Measurements from ENCODE around the gene F5. TPM values are rescaled to one million over a fixed set of nuclear protein-coding genes. Genes with fewer than 3 reads are reported as not detected.

Gene F5
- total and polyA plus RNA-seq, 9 of the 15 experiments (the other 6 are each of a cell fraction or from before 2014, with no cell fraction given) = 0.03 to 0.13 TPM; not detected in 7

DNA sequence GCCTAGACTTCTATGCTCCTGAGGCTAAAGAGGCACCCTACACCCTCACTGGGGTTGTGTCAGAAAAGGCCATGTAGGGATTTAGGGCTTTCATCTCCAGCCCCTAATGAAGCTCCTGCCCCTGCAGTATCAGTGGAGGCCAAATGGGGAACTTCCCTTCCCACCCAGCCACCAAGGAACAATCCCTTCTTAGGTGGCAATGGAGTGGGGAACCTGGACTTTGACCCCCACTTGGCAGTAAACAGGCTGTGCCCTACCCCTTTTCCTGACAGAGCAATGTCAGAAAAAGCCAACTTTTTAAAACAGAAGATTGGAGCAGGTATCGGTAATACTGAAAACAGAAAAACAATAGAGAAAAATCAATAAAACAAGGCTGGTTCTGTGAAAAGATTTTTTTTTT is 65.1 kb downstream of the F5 start (continued):
- TF ChIP-seq, protein P1, sequence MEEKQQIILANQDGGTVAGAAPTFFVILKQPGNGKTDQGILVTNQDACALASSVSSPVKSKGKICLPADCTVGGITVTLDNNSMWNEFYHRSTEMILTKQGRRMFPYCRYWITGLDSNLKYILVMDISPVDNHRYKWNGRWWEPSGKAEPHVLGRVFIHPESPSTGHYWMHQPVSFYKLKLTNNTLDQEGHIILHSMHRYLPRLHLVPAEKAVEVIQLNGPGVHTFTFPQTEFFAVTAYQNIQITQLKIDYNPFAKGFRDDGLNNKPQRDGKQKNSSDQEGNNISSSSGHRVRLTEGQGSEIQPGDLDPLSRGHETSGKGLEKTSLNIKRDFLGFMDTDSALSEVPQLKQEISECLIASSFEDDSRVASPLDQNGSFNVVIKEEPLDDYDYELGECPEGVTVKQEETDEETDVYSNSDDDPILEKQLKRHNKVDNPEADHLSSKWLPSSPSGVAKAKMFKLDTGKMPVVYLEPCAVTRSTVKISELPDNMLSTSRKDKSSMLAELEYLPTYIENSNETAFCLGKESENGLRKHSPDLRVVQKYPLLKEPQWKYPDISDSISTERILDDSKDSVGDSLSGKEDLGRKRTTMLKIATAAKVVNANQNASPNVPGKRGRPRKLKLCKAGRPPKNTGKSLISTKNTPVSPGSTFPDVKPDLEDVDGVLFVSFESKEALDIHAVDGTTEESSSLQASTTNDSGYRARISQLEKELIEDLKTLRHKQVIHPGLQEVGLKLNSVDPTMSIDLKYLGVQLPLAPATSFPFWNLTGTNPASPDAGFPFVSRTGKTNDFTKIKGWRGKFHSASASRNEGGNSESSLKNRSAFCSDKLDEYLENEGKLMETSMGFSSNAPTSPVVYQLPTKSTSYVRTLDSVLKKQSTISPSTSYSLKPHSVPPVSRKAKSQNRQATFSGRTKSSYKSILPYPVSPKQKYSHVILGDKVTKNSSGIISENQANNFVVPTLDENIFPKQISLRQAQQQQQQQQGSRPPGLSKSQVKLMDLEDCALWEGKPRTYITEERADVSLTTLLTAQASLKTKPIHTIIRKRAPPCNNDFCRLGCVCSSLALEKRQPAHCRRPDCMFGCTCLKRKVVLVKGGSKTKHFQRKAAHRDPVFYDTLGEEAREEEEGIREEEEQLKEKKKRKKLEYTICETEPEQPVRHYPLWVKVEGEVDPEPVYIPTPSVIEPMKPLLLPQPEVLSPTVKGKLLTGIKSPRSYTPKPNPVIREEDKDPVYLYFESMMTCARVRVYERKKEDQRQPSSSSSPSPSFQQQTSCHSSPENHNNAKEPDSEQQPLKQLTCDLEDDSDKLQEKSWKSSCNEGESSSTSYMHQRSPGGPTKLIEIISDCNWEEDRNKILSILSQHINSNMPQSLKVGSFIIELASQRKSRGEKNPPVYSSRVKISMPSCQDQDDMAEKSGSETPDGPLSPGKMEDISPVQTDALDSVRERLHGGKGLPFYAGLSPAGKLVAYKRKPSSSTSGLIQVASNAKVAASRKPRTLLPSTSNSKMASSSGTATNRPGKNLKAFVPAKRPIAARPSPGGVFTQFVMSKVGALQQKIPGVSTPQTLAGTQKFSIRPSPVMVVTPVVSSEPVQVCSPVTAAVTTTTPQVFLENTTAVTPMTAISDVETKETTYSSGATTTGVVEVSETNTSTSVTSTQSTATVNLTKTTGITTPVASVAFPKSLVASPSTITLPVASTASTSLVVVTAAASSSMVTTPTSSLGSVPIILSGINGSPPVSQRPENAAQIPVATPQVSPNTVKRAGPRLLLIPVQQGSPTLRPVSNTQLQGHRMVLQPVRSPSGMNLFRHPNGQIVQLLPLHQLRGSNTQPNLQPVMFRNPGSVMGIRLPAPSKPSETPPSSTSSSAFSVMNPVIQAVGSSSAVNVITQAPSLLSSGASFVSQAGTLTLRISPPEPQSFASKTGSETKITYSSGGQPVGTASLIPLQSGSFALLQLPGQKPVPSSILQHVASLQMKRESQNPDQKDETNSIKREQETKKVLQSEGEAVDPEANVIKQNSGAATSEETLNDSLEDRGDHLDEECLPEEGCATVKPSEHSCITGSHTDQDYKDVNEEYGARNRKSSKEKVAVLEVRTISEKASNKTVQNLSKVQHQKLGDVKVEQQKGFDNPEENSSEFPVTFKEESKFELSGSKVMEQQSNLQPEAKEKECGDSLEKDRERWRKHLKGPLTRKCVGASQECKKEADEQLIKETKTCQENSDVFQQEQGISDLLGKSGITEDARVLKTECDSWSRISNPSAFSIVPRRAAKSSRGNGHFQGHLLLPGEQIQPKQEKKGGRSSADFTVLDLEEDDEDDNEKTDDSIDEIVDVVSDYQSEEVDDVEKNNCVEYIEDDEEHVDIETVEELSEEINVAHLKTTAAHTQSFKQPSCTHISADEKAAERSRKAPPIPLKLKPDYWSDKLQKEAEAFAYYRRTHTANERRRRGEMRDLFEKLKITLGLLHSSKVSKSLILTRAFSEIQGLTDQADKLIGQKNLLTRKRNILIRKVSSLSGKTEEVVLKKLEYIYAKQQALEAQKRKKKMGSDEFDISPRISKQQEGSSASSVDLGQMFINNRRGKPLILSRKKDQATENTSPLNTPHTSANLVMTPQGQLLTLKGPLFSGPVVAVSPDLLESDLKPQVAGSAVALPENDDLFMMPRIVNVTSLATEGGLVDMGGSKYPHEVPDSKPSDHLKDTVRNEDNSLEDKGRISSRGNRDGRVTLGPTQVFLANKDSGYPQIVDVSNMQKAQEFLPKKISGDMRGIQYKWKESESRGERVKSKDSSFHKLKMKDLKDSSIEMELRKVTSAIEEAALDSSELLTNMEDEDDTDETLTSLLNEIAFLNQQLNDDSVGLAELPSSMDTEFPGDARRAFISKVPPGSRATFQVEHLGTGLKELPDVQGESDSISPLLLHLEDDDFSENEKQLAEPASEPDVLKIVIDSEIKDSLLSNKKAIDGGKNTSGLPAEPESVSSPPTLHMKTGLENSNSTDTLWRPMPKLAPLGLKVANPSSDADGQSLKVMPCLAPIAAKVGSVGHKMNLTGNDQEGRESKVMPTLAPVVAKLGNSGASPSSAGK (IDR thresholded peaks at IDR 0.05) = no peak
- no peak for TF ChIP-seq ZNF766 (CRISPR knock-in tag; conservative IDR thresholded peaks at IDR 0.05)
- TF ChIP-seq NFIC (IDR thresholded peaks at IDR 0.05) = no peak
- TF ChIP-seq PHTF2 (CRISPR knock-in tag; IDR thresholded peaks at IDR 0.05) = no peak
- TF ChIP-seq NRF1 (conservative IDR thresholded peaks at IDR 0.05 in 1 of 2, IDR thresholded peaks at IDR 0.05 in 1 of 2) = no peak
- TF ChIP-seq NR2C1 (IDR thresholded peaks at IDR 0.05) = no peak
- TF ChIP-seq NR2C1 (tag; IDR thresholded peaks at IDR 0.05) = no peak
- no peak for TF ChIP-seq ZNF445 (CRISPR knock-in tag; IDR thresholded peaks at IDR 0.05; ENCODE audit: low read depth)
- TF ChIP-seq MTA3 (IDR thresholded peaks at IDR 0.05; ENCODE audit: borderline replicate concordance) = no peak
- no peak for TF ChIP-seq U2AF1 (optimal IDR thresholded peaks at IDR 0.05; ENCODE audit: low read depth, low read length)
- TF ChIP-seq, protein P2, sequence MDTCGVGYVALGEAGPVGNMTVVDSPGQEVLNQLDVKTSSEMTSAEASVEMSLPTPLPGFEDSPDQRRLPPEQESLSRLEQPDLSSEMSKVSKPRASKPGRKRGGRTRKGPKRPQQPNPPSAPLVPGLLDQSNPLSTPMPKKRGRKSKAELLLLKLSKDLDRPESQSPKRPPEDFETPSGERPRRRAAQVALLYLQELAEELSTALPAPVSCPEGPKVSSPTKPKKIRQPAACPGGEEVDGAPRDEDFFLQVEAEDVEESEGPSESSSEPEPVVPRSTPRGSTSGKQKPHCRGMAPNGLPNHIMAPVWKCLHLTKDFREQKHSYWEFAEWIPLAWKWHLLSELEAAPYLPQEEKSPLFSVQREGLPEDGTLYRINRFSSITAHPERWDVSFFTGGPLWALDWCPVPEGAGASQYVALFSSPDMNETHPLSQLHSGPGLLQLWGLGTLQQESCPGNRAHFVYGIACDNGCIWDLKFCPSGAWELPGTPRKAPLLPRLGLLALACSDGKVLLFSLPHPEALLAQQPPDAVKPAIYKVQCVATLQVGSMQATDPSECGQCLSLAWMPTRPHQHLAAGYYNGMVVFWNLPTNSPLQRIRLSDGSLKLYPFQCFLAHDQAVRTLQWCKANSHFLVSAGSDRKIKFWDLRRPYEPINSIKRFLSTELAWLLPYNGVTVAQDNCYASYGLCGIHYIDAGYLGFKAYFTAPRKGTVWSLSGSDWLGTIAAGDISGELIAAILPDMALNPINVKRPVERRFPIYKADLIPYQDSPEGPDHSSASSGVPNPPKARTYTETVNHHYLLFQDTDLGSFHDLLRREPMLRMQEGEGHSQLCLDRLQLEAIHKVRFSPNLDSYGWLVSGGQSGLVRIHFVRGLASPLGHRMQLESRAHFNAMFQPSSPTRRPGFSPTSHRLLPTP (IDR thresholded peaks at IDR 0.05; ENCODE audit: borderline replicate concordance, extremely low read depth, insufficient read length) = no peak
- TF ChIP-seq ZNF23 (CRISPR knock-in tag; IDR thresholded peaks at IDR 0.05) = no peak
- TF ChIP-seq LCOR (CRISPR knock-in tag; IDR thresholded peaks at IDR 0.05) = no peak
